SH-SY5Y (cell line): ENCODE results near the gene COMMD2.

Experiments used
- GATA2 ChIP-seq: IDR thresholded peaks from 2 replicates; pipeline ENCODE4 v1.6.1; 2011; ENCODE audit warnings: mild to moderate bottlenecking, low read depth, low read length
- GATA3 ChIP-seq: IDR thresholded peaks from 2 replicates; pipeline ENCODE4 v1.6.1; 2011; ENCODE audit warnings: low read depth, mild to moderate bottlenecking, low read length, moderate library complexity

DNA sequence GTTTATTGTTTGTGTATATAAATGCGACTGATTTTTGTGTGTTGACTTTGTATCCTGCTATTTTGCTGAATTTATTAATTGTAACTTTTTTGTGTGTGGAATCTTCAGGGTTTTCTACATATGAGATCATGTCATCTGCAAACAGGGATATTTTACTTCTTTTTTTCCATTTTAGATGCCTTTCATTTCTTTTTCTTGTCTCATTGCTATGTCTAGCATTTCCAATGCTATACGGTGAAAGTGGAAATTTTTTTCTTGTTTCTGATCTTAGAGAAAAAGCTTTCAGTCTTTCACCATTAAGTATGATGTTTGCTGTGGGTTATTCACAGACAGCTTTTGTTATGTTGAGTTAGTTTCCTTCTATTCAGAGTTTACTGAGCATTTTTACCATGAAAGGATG, 31.4 kb downstream of the COMMD2 start:
- no peak for TF ChIP-seq GATA3
- TF ChIP-seq GATA2 = no peak
